ENCODE measurements around the gene SCD5.

The SCD5 gene

GRCh38 chr4:82774711-82775171, 23.9 kb downstream of the SCD5 start:
- in situ Hi-C loops (cut with HindIII; ENCODE audit: low sequenced_read_pairs) = no loop called here

- in situ Hi-C loops (cut with HindIII; ENCODE audit: low sequenced_read_pairs) = no loop called here
These were observed 25.5 kb downstream of the SCD5 start for GRCh38 chr4:82773057-82773456.

- in situ Hi-C loops (cut with HindIII; ENCODE audit: low sequenced_read_pairs) = no loop called here
These were observed 28.0 kb downstream of the SCD5 start for GRCh38 chr4:82770607-82771006.

GRCh38 chr4:82765134-82765533, 33.5 kb downstream of the SCD5 start:
- in situ Hi-C loops (cut with HindIII; ENCODE audit: low sequenced_read_pairs) = no loop called here

- in situ Hi-C loops (cut with HindIII; ENCODE audit: low sequenced_read_pairs) = no loop called here
These were observed 37.4 kb downstream of the SCD5 start for GRCh38 chr4:82761229-82761628.

- in situ Hi-C loops (cut with HindIII; ENCODE audit: low sequenced_read_pairs) = no loop called here
These were observed 39.6 kb downstream of the SCD5 start for GRCh38 chr4:82758701-82759685.

GRCh38 chr4:82756061-82756460, 42.5 kb downstream of the SCD5 start:
- in situ Hi-C loops (cut with HindIII; ENCODE audit: low sequenced_read_pairs) = no loop called here

GRCh38 chr4:82755650-82756049, 42.9 kb downstream of the SCD5 start:
- in situ Hi-C loops (cut with HindIII; ENCODE audit: low sequenced_read_pairs) = no loop called here

GRCh38 chr4:82754513-82755165, 44.0 kb downstream of the SCD5 start:
- in situ Hi-C loops (cut with HindIII; ENCODE audit: low sequenced_read_pairs) = loop anchor here (5.0 kb wide), 1 partner anchor 53 kb away; no protein-coding TSS in a partner anchor

GRCh38 chr4:82753725-82754410, 44.7 kb downstream of the SCD5 start:
- in situ Hi-C loops (cut with HindIII; ENCODE audit: low sequenced_read_pairs) = loop anchor here (5.0 kb wide), 1 partner anchor 53 kb away; no protein-coding TSS in a partner anchor

- in situ Hi-C loops (cut with HindIII; ENCODE audit: low sequenced_read_pairs) = loop anchor here (5.0 kb wide), 1 partner anchor 54 kb away; no protein-coding TSS in a partner anchor
These were observed 45.4 kb downstream of the SCD5 start for GRCh38 chr4:82753238-82753637.

GRCh38 chr4:82748810-82749470, 49.7 kb downstream of the SCD5 start:
- in situ Hi-C loops (cut with HindIII; ENCODE audit: low sequenced_read_pairs) = no loop called here

- in situ Hi-C loops (cut with HindIII; ENCODE audit: low sequenced_read_pairs) = no loop called here
These were observed 50.7 kb downstream of the SCD5 start for GRCh38 chr4:82747686-82748575.

GRCh38 chr4:82746705-82747574, 51.7 kb downstream of the SCD5 start:
- in situ Hi-C loops (cut with HindIII; ENCODE audit: low sequenced_read_pairs) = no loop called here

- in situ Hi-C loops (cut with HindIII; ENCODE audit: low sequenced_read_pairs) = no loop called here
These were observed 53.3 kb downstream of the SCD5 start for GRCh38 chr4:82745173-82745842.

- in situ Hi-C loops (cut with HindIII; ENCODE audit: low sequenced_read_pairs) = no loop called here
These were observed 54.2 kb downstream of the SCD5 start for GRCh38 chr4:82744284-82744968.

GRCh38 chr4:82741188-82741587, 57.4 kb downstream of the SCD5 start:
- in situ Hi-C loops (cut with HindIII; ENCODE audit: low sequenced_read_pairs) = no loop called here
